GM12865 (cell line): ENCODE results near the gene NOL12.

Experiments
- DNase-seq: peaks from one replicate; pipeline ENCODE4 v3.0.0; 2010; ENCODE audit warnings: low read depth
- H3K4me3 ChIP-seq: 2 replicates; pipeline ENCODE4 v1.5.1; 2011; ENCODE audit warnings: mild to moderate bottlenecking, low read depth, low read length, control low read depth
- TF ChIP-seq, protein P1 (sequence below): IDR thresholded peaks from 2 replicates; pipeline ENCODE4 v1.5.1; 2011; ENCODE audit warnings: low read length, control low read depth, low read depth, inconsistent platforms; ENCODE audit not compliant: insufficient read depth; ENCODE audit errors: missing control alignments

The NOL12 gene

DNA sequence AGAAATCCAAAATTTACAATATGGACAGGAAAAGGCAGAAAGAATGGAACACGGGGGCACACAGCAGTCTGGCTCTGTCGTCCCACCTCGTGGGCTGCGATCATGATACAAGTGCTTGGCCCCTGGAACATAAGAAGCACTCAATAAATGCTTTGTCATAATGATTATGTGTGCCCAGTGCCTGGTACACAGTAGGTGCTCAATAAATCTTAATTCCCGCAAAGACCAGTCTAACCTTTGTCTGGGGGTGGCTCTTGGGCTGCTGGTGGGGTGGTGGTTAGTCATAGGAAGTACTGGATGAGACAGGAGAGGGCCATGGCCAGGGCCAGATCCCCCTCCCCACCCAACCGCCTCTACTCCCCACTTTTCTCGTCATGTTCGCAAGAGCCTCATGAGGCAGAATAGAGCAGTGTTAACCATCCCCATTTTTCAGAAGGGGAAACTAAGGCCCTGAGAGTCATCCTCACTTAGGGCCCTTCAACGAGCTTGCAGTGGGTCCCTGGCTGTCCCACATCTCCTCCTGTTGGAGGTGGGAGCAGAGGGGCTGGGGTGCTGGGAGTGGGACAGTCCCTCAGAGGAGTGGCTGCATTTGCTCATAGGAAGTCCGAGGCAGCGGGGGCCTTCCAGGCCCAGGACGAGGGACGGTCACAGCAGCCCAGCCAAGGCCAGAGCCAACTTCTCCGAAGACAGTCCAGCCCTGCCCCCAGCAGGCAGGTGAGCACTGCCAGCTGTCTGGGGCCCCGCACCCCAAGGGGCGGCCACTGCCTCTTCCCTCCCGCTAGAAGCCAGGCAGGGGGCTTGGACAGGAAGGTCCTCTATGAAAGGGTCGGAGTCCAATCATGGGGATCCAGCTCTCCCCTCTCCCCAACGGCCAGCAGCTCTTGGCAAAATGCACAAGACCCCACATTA, 46.8 kb downstream of the NOL12 start:
- no peak overlapping the region for H3K4me3 ChIP-seq
- no peak for DNase-seq
- TF ChIP-seq, protein P1, sequence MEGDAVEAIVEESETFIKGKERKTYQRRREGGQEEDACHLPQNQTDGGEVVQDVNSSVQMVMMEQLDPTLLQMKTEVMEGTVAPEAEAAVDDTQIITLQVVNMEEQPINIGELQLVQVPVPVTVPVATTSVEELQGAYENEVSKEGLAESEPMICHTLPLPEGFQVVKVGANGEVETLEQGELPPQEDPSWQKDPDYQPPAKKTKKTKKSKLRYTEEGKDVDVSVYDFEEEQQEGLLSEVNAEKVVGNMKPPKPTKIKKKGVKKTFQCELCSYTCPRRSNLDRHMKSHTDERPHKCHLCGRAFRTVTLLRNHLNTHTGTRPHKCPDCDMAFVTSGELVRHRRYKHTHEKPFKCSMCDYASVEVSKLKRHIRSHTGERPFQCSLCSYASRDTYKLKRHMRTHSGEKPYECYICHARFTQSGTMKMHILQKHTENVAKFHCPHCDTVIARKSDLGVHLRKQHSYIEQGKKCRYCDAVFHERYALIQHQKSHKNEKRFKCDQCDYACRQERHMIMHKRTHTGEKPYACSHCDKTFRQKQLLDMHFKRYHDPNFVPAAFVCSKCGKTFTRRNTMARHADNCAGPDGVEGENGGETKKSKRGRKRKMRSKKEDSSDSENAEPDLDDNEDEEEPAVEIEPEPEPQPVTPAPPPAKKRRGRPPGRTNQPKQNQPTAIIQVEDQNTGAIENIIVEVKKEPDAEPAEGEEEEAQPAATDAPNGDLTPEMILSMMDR = no peak

DNA sequence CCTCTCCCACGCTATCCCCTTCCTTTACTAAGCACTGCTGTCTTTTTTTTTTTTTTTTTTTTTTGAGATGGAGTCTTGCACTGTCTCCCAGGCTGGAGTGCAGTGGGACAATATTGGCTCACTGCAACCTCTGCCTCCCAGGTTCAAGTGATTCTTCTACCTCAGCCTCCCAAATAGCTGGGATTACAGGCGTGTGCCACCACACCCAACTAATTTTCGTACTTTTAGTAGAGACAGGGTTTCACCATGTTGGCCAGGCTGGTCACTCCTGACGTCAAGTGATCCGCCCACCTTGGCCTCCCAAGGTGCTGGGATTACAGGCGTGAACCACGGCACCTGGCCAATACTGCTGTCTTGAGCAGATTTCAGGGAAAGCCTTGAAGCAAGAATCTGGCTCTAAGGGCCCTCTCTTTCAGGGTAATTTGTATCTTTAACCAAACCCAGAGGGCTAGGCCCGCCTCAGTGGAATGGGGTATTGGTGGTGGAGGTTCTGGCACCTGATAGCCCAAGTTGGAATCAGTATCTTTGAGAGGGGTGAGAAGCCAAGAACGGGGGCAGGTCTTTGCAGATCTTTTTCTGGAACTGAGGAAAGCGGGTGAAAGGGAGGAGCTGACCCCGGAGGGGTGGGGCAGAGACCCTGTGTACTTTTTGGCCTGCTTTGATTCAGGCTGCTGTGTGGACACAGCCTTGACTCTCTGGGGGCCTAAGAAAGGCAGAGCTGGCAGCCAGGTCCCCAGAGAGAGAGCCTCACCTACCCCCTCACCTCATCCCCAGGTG, 47.7 kb downstream of the NOL12 start:
- no peak overlapping the region for H3K4me3 ChIP-seq
- TF ChIP-seq, protein P1 = no peak
- no peak for DNase-seq

DNA sequence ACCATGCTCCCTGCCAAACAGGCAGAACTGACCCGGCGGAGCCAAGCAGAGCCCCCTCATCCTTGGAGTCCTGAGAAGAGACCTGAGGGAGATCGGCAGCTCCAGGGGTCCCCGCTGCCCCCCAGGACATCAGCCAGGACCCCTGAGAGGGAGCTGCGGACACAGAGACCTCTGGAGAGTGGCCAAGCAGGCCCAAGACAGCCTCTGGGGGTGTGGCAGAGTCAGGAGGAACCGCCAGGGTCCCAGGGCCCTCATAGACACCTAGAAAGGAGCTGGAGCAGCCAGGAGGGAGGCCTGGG, 48.2 kb downstream of the NOL12 start:
- DNase-seq = no peak
- TF ChIP-seq, protein P1 = no peak
- H3K4me3 ChIP-seq = no peak overlapping the region

DNA sequence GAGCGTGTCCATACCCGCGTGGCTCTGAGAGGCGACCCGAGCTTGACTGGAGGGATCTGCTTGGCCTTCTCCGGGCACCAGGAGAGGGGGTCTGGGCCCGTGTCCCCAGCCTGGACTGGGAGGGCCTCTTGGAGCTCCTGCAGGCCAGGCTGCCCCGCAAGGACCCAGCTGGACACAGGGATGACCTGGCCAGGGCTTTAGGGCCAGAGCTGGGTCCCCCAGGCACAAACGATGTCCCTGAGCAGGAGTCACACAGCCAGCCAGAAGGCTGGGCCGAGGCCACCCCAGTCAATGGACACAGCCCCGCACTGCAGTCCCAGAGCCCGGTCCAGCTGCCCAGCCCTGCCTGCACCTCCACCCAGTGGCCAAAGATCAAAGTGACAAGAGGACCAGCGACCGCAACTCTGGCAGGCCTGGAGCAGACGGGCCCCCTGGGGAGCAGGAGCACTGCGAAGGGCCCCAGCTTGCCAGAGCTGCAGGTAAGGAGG, 48.9 kb downstream of the NOL12 start:
- no peak for DNase-seq
- no peak overlapping the region for H3K4me3 ChIP-seq
- TF ChIP-seq, protein P1 = no peak

DNA sequence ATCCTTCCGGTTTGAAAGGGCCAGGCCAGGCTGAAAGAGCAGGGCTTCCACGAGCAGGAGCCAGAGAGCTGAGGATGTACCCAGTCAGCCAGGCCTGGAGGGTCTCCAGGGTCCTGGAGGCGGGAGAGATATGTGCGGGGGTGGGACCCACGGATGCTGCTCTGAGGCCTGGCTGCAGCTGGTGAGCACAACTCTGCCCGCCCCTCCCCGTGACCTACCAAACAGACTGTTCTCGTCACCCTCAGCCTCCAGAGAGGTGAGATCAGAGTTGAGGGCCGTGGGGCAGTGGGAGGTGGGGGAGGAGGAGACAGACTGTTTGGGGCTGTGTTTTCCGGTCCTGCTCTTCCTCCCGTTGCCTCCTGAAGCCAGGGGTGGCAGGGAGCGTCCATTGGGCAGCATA, 52.9 kb downstream of the NOL12 start:
- no peak overlapping the region for H3K4me3 ChIP-seq
- no peak for DNase-seq
- TF ChIP-seq, protein P1 = no peak

DNA sequence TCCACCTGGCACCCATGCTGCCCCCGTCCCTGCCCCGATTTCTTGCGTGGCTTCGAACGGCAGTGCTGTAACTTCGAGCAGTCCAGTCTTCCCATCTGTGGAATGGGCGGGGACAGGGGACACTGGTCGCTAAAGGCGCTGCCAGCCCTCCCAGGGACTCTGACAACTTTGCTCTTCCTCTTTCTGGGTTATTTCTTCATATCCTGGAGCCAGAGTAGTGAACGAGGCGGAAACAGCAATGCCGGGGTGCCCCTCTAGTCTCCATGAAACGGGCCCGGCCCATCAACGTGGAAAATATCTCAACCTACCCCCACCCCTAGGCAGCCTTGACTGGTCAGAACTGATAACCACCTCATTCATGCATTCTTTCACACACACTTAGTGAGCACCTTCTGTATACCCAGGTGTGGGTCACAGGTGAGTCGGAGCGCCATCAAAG, 53.5 kb downstream of the NOL12 start:
- H3K4me3 ChIP-seq = no peak overlapping the region
- no peak for DNase-seq
- TF ChIP-seq, protein P1 = no peak
